NCI-H128 (cell line): ENCODE results near the gene IPO11.
"Not testable (repeated sequence)": the region's sequence is repeated elsewhere in the genome, so short reads cannot be mapped to it uniquely, and the experiment has no call there.

Experiments used
- DNase-seq: peaks from one replicate; lab custom pipeline; 2025; ENCODE audit not compliant: unreplicated experiment; lab: John Stamatoyannopoulos, UW

The IPO11 gene

GRCh38 chr5:62633243-62633642 lies 220.7 kb downstream of the IPO11 start:
- no peak for DNase-seq

GRCh38 chr5:62640446-62640845 lies 227.9 kb downstream of the IPO11 start:
- DNase-seq, result no peak

GRCh38 chr5:62642468-62642867 lies 229.9 kb downstream of the IPO11 start:
- no peak for DNase-seq

GRCh38 chr5:62643556-62644451 lies 231.2 kb downstream of the IPO11 start:
- no peak for DNase-seq

- DNase-seq, result no peak
Observed at GRCh38 chr5:62645223-62645622, 232.7 kb downstream of the IPO11 start.

- DNase-seq, result no peak
Observed at GRCh38 chr5:62647241-62647640, 234.7 kb downstream of the IPO11 start.

- no peak for DNase-seq
Observed at GRCh38 chr5:62649025-62649424, 236.5 kb downstream of the IPO11 start.

GRCh38 chr5:62649476-62650113 lies 237.0 kb downstream of the IPO11 start:
- no peak for DNase-seq

- DNase-seq, result no peak
Observed at GRCh38 chr5:62650197-62650596, 237.6 kb downstream of the IPO11 start.

GRCh38 chr5:62652225-62652624 lies 239.7 kb downstream of the IPO11 start:
- DNase-seq, result no peak

GRCh38 chr5:62653001-62653863 lies 240.7 kb downstream of the IPO11 start:
- DNase-seq, result no peak

- DNase-seq, result no peak
Observed at GRCh38 chr5:62653864-62654575, 241.5 kb downstream of the IPO11 start.

GRCh38 chr5:62657772-62658171 lies 245.2 kb downstream of the IPO11 start:
- not testable (repeated sequence) for DNase-seq

GRCh38 chr5:62661126-62661525 lies 248.6 kb downstream of the IPO11 start:
- no peak for DNase-seq

- DNase-seq, result no peak
Observed at GRCh38 chr5:62662521-62662920, 250.0 kb downstream of the IPO11 start.

- DNase-seq, result no peak
Observed at GRCh38 chr5:62671479-62671878, 258.9 kb downstream of the IPO11 start.

- DNase-seq, result not testable (repeated sequence)
Observed at GRCh38 chr5:62676596-62676995, 264.0 kb downstream of the IPO11 start.
